IMR-90 (cell line): Measurements from ENCODE around the gene MARCHF2. TPM values are rescaled to one million over a fixed set of nuclear protein-coding genes. Genes with fewer than 3 reads are reported as not detected.
"Not testable (repeated sequence)": the region's sequence is repeated elsewhere in the genome, so short reads cannot be mapped to it uniquely, and the experiment has no call there.

Experiments used
- ATAC-seq: fragments of 200-7000 bp; cut with Tn5 transposase; 2 replicates; pipeline ENCODE4 v1.9.1; 2020; ENCODE audit warnings: low read depth, mild to moderate bottlenecking, moderate library complexity
- BruUV-seq: library from RNA; stranded (reverse); fragments of 400-500 nt; replicated peaks from 2 replicates; lab custom pipeline; 2021; lab: Mats Ljungman, UMichigan
- CTCF ChIA-PET: fragments of 300-600 bp; formaldehyde crosslinking; extraction: SDS; loops from one replicate; lab custom pipeline; 2021; ENCODE audit warnings: antibody characterized with exemption; lab: Yijun Ruan, JAX
- POLR2A ChIA-PET: fragments of 300-600 bp; sonication (Branson Sonifier 250); formaldehyde crosslinking; loops from one replicate; lab custom pipeline; 2022; ENCODE audit warnings: antibody characterized with exemption; ENCODE audit not compliant: unreplicated experiment; lab: Charles Lee
- DNase-seq: peaks from one replicate; pipeline ENCODE4 v3.0.0; 2013
- H2AFZ ChIP-seq: replicated peaks from 2 replicates; pipeline ENCODE3; 2013; ENCODE audit warnings: low read length, mild to moderate bottlenecking; ENCODE audit not compliant: poor library complexity
- H2AK5ac ChIP-seq: 2 replicates; pipeline ENCODE4 v1.6.1; 2013; ENCODE audit warnings: low read depth, low read length, inconsistent platforms
- H2AK9ac ChIP-seq: replicated peaks from 2 replicates; pipeline ENCODE3; 2013; ENCODE audit warnings: mild to moderate bottlenecking, low read depth, low read length, moderate library complexity; ENCODE audit not compliant: poor library complexity
- H2BK120ac ChIP-seq: 2 replicates; pipeline ENCODE4 v1.6.1; 2013; ENCODE audit warnings: low read depth, low read length, inconsistent platforms
- H2BK15ac ChIP-seq: 3 replicates; pipeline ENCODE4 v1.6.1; 2013; ENCODE audit warnings: low read depth, low read length, inconsistent platforms
- H2BK20ac ChIP-seq: 2 replicates; pipeline ENCODE4 v1.6.1; 2013; ENCODE audit warnings: low read depth, mild to moderate bottlenecking, inconsistent platforms, low read length, moderate library complexity
- H2BK5ac ChIP-seq: 2 replicates; pipeline ENCODE4 v1.6.1; 2013; ENCODE audit warnings: mild to moderate bottlenecking, low read depth, low read length, inconsistent platforms; ENCODE audit not compliant: poor library complexity, severe bottlenecking
- H3K14ac ChIP-seq: replicated peaks from 2 replicates; pipeline ENCODE4 v1.6.1; 2013; ENCODE audit warnings: low read depth, low read length, inconsistent platforms
- H3K18ac ChIP-seq: 2 replicates; pipeline ENCODE4 v1.6.1; 2013; ENCODE audit warnings: low read depth, low read length, control low read depth
- H3K23ac ChIP-seq: 2 replicates; pipeline ENCODE4 v1.6.1; 2013; ENCODE audit warnings: low read depth, low read length, inconsistent platforms
- H3K27ac ChIP-seq: 2 replicates; pipeline ENCODE4 v1.5.1; 2013; ENCODE audit warnings: mild to moderate bottlenecking, control low read depth, low read length; ENCODE audit not compliant: insufficient read depth
- H3K27me3 ChIP-seq: 2 replicates; pipeline ENCODE4 v1.6.1; 2013; ENCODE audit warnings: low read length; ENCODE audit not compliant: control insufficient read depth, insufficient read depth
- H3K36me3 ChIP-seq: 2 replicates; pipeline ENCODE4 v1.6.1; 2013; ENCODE audit warnings: low read length, mixed read lengths; ENCODE audit not compliant: control insufficient read depth, insufficient read depth
- H3K4ac ChIP-seq: 2 replicates; pipeline ENCODE4 v1.6.1; 2013; ENCODE audit warnings: low read depth, low read length, inconsistent platforms
- H3K4me1 ChIP-seq: 2 replicates; pipeline ENCODE4 v1.6.1; 2013; ENCODE audit warnings: low read length, mixed read lengths; ENCODE audit not compliant: control insufficient read depth, insufficient read depth
- H3K4me2 ChIP-seq: 2 replicates; pipeline ENCODE4 v1.6.1; 2013; ENCODE audit warnings: low read depth, mild to moderate bottlenecking, control low read depth, low read length, moderate library complexity
- H3K4me3 ChIP-seq: 2 replicates; pipeline ENCODE4 v1.5.1; 2013; ENCODE audit warnings: low read depth, mild to moderate bottlenecking, control low read depth, low read length, moderate library complexity; ENCODE audit not compliant: insufficient read depth
- H3K56ac ChIP-seq: 2 replicates; pipeline ENCODE4 v1.6.1; 2013; ENCODE audit warnings: low read length, inconsistent platforms; ENCODE audit not compliant: insufficient read depth; ENCODE audit errors: extremely low read depth
- H3K79me1 ChIP-seq, 2 experiments: 2 replicates each; pipeline ENCODE4 v1.6.1; 2013; ENCODE audit warnings: low read length in 2 of 2, inconsistent platforms in 1 of 2, low read depth in 1 of 2
- H3K9ac ChIP-seq: 2 replicates; pipeline ENCODE4 v1.6.1; 2013; ENCODE audit warnings: low read depth, low read length, control low read depth
- H3K9me1 ChIP-seq: 2 replicates; pipeline ENCODE4 v1.6.1; 2013; ENCODE audit warnings: low read length, inconsistent platforms; ENCODE audit not compliant: insufficient read depth
- H3K9me3 ChIP-seq: 2 replicates; pipeline ENCODE4 v1.6.1; 2013; ENCODE audit warnings: low read length; ENCODE audit not compliant: control insufficient read depth, insufficient read depth
- H4K20me1 ChIP-seq: 2 replicates; pipeline ENCODE4 v1.6.1; 2013; ENCODE audit warnings: low read length, inconsistent platforms; ENCODE audit not compliant: insufficient read depth
- H4K5ac ChIP-seq: 2 replicates; pipeline ENCODE4 v1.6.1; 2013; ENCODE audit warnings: mild to moderate bottlenecking, low read depth, low read length, control low read depth
- H4K8ac ChIP-seq, 2 experiments: 2 replicates each; pipeline ENCODE4 v1.6.1; 2013; ENCODE audit warnings: low read depth in 2 of 2, low read length in 2 of 2, control low read depth in 1 of 2, inconsistent platforms in 1 of 2
- H4K91ac ChIP-seq: 2 replicates; pipeline ENCODE4 v1.6.1; 2013; ENCODE audit warnings: low read depth, low read length, inconsistent platforms; ENCODE audit not compliant: insufficient read depth
- WGBS, 2 experiments: methylation state at CpG; one replicate each; pipeline versions ENCODE4 v1.1.5 to v1.1.7; 2013; ENCODE audit warnings: missing lambda C conversion rate in 2 of 2; ENCODE audit not compliant: insufficient read length in 1 of 2; ENCODE audit errors: extremely low coverage in 2 of 2; 5-methylcytosine and 5-hydroxymethylcytosine counted together
- dilution Hi-C: fragments of 300-500 bp; cut with HindIII; formaldehyde crosslinking; loops from one replicate; pipeline ENCODE4 v1.14.3; 2018; ENCODE audit warnings: low sequenced_read_pairs; ENCODE audit not compliant: unreplicated experiment
- in situ Hi-C: fragments of 300-500 bp; cut with MboI; formaldehyde crosslinking; loops from 3 replicates; pipeline ENCODE4 v1.14.3; 2019; ENCODE audit warnings: low sequenced_read_pairs, inconsistent platforms, mixed read lengths
- intact Hi-C: fragments of 100-400 bp; cut with micrococcal nuclease; formaldehyde crosslinking; loops from 2 replicates; pipeline ENCODE4 v1.10.0; 2022
- polyA plus RNA-seq, 3 experiments: library from polyadenylated mRNA; depleted of rRNA; stranded (reverse); fragments of >200 nt; gene quantifications; 2 replicates each; pipeline ENCODE4 v1.2.3, GENCODE V29; 2012; ENCODE audit warnings: low replicate concordance in 1 of 3
- total RNA-seq: library from RNA; depleted of rRNA; stranded (reverse); fragments of >200 nt; gene quantifications from 2 replicates; pipeline ENCODE4 v1.2.3, GENCODE V29; 2012

MARCHF2 gene
- total and polyA plus RNA-seq, 2 of the 4 experiments (the other 2 are of a cell fraction), result 33.8 to 58.8 TPM

DNA sequence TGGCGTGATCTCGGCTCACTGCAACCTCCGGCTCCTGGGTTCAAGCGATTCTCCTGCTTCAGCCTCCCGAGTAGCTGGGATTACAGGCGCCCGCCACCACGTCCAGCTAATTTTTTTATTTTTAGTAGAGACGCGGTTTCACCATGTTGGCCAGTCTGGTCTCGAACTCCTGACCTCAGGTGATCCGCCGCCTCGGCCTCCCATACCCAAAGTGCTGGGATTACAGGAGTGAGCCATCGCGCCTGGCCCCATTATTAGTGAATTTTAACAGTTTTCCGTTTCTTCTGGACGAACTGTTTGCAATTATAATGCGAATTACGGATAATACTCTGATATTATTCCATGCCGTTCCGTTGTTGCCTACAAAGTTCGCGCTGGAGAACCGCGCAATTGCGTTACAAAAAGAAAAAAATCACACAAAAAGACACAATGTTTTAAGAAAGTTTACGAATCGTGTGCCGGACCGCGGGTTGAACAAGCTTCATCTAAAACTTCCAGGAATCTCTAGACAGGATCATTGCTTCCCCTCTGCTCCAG, 31.1 kb downstream of the MARCHF2 start:
- Histone ChIP-seq H4K5ac (peak overlapping the region; percentile 85), H2AK9ac (peak overlapping the region; percentile 60), H3K18ac (peak overlapping the region; percentile 62), H3K27ac (peak overlapping the region; percentile 82), H2BK120ac (peak overlapping the region; percentile 45), H2AFZ (peak overlapping the region; percentile 96), H3K4ac (peak overlapping the region; percentile 82), H3K4me3 (peak overlapping the region; percentile 67), H4K8ac (peak overlapping the region; percentile 66 to 81), H3K23ac (peak overlapping the region; percentile 94), H4K20me1 (peaks cover 41% of the 10 kb centered on the region), H3K14ac (peak overlapping the region; percentile 92), H2BK15ac (peak overlapping the region; percentile 21; the same call in 2 of the 3 replicates), H3K56ac (peak overlapping the region; percentile 89), H3K9ac (peak overlapping the region; percentile 91), H3K4me2 (peak overlapping the region; percentile 93), H4K91ac (peak overlapping the region; percentile 81), H2BK5ac (peak overlapping the region; percentile 83), H3K79me1 (peaks cover 0 to 30% of the 10 kb centered on the region in 2 experiments; a peak in 2 of 4 replicates)
- H3K9me3 ChIP-seq, H3K9me1 ChIP-seq, H3K36me3 ChIP-seq, DNase-seq, ATAC-seq, dilution Hi-C loops, H3K27me3 ChIP-seq, H2BK20ac ChIP-seq, in situ Hi-C loops, H3K4me1 ChIP-seq, H2AK5ac ChIP-seq, BruUV-seq: not testable (repeated sequence)
- intact Hi-C loops, result loop anchor here (2.0 kb wide), 2 partner anchors 19 to 63 kb away; no protein-coding TSS in a partner anchor
- 19% methylated on average over 13 of the region's 32 CpGs; no CpG with 5 or more reads in 1 of the 2 experiments for WGBS, 2 experiments
- ChIA-PET CTCF (interaction anchor here (0.6 to 0.9 kb wide), 2 partner anchors 20 to 138 kb away, joined by 3 read pairs; no protein-coding TSS in a partner anchor), POLR2A (interaction anchor here (0.6 kb wide), 1 partner anchor 31 kb away, joined by 3 read pairs; no protein-coding TSS in a partner anchor)
